Measurements from ENCODE around the gene HECTD2. TPM values are rescaled to one million over a fixed set of nuclear protein-coding genes. Genes with fewer than 3 reads are reported as not detected.

Gene HECTD2
- total and polyA plus RNA-seq, 9 of the 15 experiments (the other 6 are each of a cell fraction or from before 2014, with no cell fraction given) = 1.3 to 5.9 (median 3.9) TPM

- Histone ChIP-seq H3K9me1 (ENCODE audit: control insufficient read depth, insufficient read depth, low read length) (no peaks in the 10 kb centered on the region), H3K27ac (ENCODE audit: extremely low read depth, low read depth, low read length) (no peak overlapping the region), H3K9me3 (replicated peaks; ENCODE audit: control insufficient read depth, insufficient read depth, low read depth, low read length) (no peaks in the 10 kb centered on the region), H2AFZ (ENCODE audit: low read depth, low read length) (no peak overlapping the region), H3K4me3 (no peak overlapping the region), H3K4me1 (replicated peaks in 1 of 2; ENCODE audit: control insufficient read depth in 2 of 2, insufficient read depth in 2 of 2, low read length in 2 of 2) (no peaks in the 10 kb centered on the region; a peak in 3 of 5 replicates), H3K9ac (ENCODE audit: insufficient read depth in 1 of 2, low read depth in 2 of 2, low read length in 2 of 2) (no peak overlapping the region), H3K79me2 (ENCODE audit: control insufficient read depth, insufficient read depth, low read length) (peaks cover 13% of the 10 kb centered on the region), H3K4me2 (ENCODE audit: insufficient read depth, low read length) (no peak overlapping the region), H3K36me3 (ENCODE audit: control insufficient read depth, insufficient read depth, low read length) (no peaks in the 10 kb centered on the region), H4K20me1 (replicated peaks; ENCODE audit: control insufficient read depth, insufficient read depth, low read length) (no peaks in the 10 kb centered on the region), H3K27me3 (ENCODE audit: control insufficient read depth in 2 of 2, insufficient read depth in 2 of 2, low read length in 2 of 2) (no peaks in the 10 kb centered on the region)
- 76% methylated on average over 3 of the region's 3 CpGs for WGBS (ENCODE audit: insufficient coverage, low coverage, missing lambda C conversion rate)
- in situ Hi-C loops (cut with MboI) (no loop called here), intact Hi-C loops (cut with micrococcal nuclease) (no loop called here)
- FAIRE-seq (no peak), ATAC-seq (no peak), DNase-seq (ENCODE audit: extremely low read depth in 1 of 4, low spot score in 3 of 4) (no peak)
- TF ChIP-seq ZZZ3 (IDR thresholded peaks at IDR 0.05) = no peak
- TF ChIP-seq MXI1 (IDR thresholded peaks at IDR 0.05; ENCODE audit: low read depth, low read length) = no peak
- TF ChIP-seq, protein P1, sequence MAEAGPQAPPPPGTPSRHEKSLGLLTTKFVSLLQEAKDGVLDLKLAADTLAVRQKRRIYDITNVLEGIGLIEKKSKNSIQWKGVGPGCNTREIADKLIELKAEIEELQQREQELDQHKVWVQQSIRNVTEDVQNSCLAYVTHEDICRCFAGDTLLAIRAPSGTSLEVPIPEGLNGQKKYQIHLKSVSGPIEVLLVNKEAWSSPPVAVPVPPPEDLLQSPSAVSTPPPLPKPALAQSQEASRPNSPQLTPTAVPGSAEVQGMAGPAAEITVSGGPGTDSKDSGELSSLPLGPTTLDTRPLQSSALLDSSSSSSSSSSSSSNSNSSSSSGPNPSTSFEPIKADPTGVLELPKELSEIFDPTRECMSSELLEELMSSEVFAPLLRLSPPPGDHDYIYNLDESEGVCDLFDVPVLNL (CRISPR knock-in tag; IDR thresholded peaks at IDR 0.05; ENCODE audit: low read depth) = no peak
- TF ChIP-seq ZNF134 (CRISPR knock-in tag; conservative IDR thresholded peaks at IDR 0.05) = no peak
- no peak for TF ChIP-seq ZNF445 (CRISPR knock-in tag; IDR thresholded peaks at IDR 0.05; ENCODE audit: low read depth)
- no peak for TF ChIP-seq DDX20 (tag; IDR thresholded peaks at IDR 0.05; ENCODE audit: low read depth)
- TF ChIP-seq KDM2B (CRISPR knock-in tag; IDR thresholded peaks at IDR 0.05) = no peak
- no peak for TF ChIP-seq MAFF (IDR thresholded peaks at IDR 0.05; ENCODE audit: low read length)
- no peak for TF ChIP-seq E2F5 (CRISPR knock-in tag; IDR thresholded peaks at IDR 0.05)
- TF ChIP-seq NR2C2 (CRISPR knock-in tag; IDR thresholded peaks at IDR 0.05) = no peak
- no peak for TF ChIP-seq NR2C2 (tag; IDR thresholded peaks at IDR 0.05)
- TF ChIP-seq MCM7 (IDR thresholded peaks at IDR 0.05) = no peak
- TF ChIP-seq ZNF696 (CRISPR knock-in tag; conservative IDR thresholded peaks at IDR 0.05) = no peak
- TF ChIP-seq ELF1 (tag; IDR thresholded peaks at IDR 0.05) = no peak
- no peak for TF ChIP-seq ATF1 (CRISPR knock-in tag; IDR thresholded peaks at IDR 0.05)
- TF ChIP-seq ATF1 (tag; IDR thresholded peaks at IDR 0.05) = no peak
- no peak for TF ChIP-seq SAFB (IDR thresholded peaks at IDR 0.05; ENCODE audit: borderline replicate concordance, low read depth, low read length)
- no peak for TF ChIP-seq SMAD1 (IDR thresholded peaks at IDR 0.05; ENCODE audit: low read depth, low read length, partially characterized antibody)
- TF ChIP-seq, protein P2, sequence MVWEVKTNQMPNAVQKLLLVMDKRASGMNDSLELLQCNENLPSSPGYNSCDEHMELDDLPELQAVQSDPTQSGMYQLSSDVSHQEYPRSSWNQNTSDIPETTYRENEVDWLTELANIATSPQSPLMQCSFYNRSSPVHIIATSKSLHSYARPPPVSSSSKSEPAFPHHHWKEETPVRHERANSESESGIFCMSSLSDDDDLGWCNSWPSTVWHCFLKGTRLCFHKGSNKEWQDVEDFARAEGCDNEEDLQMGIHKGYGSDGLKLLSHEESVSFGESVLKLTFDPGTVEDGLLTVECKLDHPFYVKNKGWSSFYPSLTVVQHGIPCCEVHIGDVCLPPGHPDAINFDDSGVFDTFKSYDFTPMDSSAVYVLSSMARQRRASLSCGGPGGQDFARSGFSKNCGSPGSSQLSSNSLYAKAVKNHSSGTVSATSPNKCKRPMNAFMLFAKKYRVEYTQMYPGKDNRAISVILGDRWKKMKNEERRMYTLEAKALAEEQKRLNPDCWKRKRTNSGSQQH (CRISPR knock-in tag; IDR thresholded peaks at IDR 0.05) = no peak
- TF ChIP-seq ARID3A (IDR thresholded peaks at IDR 0.05; ENCODE audit: borderline replicate concordance, low read depth, low read length) = no peak
- no peak for TF ChIP-seq KDM1A (IDR thresholded peaks at IDR 0.05)
- TF ChIP-seq NCOA1 (IDR thresholded peaks at IDR 0.05; ENCODE audit: low read depth) = no peak
- ChIA-PET POLR2A (no interaction called here), CTCF (ENCODE audit: low intra/inter-chr PET ratio) (no interaction called here)
- no TSS peak for BruUV-seq (replicated peaks)
Observed at GRCh38 chr10:91415816-91416215, 5.7 kb downstream of the HECTD2 start.

All from K562 (cell line).